Measurements from ENCODE around the gene BACH1. TPM values are rescaled to one million over a fixed set of nuclear protein-coding genes. Genes with fewer than 3 reads are reported as not detected.
A peak's percentile ranks its signal among the peaks of the same experiment; 100 is the strongest.
"Not testable (repeated sequence)": the region's sequence is repeated elsewhere in the genome, so short reads cannot be mapped to it uniquely, and the experiment has no call there.

The BACH1 gene
- polyA plus RNA-seq, 1 experiment: 72.2 TPM

DNA sequence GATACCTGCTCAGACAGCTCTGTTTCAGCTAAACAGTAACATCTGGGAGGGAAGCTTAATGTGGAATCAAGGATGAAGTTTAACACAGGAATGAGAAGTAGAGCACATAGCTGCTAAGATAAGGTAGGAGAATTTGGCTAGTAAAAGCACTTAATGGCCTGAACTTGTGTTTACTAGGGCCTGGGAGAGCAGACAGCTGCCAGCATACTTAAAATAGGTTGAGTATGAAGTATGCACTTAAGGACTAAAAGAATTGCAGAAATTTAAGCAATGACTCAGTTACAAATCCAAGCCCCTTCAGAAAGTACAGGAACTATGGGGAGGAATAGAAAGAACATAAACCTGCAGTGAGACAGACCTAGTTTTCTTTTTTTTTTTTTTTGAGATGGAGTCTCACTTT lies 53.0 kb downstream of the BACH1 start:
- peak overlapping the region; percentile 57 for H3K27ac ChIP-seq (ENCODE audit: low read depth, low read length)
- peaks cover 13% of the 10 kb centered on the region for H3K9me3 ChIP-seq (ENCODE audit: control insufficient read depth, insufficient read depth, low read length)
- TF ChIP-seq, protein P1, sequence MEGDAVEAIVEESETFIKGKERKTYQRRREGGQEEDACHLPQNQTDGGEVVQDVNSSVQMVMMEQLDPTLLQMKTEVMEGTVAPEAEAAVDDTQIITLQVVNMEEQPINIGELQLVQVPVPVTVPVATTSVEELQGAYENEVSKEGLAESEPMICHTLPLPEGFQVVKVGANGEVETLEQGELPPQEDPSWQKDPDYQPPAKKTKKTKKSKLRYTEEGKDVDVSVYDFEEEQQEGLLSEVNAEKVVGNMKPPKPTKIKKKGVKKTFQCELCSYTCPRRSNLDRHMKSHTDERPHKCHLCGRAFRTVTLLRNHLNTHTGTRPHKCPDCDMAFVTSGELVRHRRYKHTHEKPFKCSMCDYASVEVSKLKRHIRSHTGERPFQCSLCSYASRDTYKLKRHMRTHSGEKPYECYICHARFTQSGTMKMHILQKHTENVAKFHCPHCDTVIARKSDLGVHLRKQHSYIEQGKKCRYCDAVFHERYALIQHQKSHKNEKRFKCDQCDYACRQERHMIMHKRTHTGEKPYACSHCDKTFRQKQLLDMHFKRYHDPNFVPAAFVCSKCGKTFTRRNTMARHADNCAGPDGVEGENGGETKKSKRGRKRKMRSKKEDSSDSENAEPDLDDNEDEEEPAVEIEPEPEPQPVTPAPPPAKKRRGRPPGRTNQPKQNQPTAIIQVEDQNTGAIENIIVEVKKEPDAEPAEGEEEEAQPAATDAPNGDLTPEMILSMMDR (IDR thresholded peaks at IDR 0.05; ENCODE audit: low read depth, low read length): no peak
- ChIA-PET CTCF (interaction anchor here (0.6 to 1.4 kb wide), 6 partner anchors 19 to 497 kb away, joined by 3 to 8 read pairs (median 3); no protein-coding TSS in a partner anchor), POLR2A (interaction anchor here (0.6 to 1.9 kb wide), 3 partner anchors 9 to 251 kb away, joined by 3 to 10 read pairs (median 3); partner anchors contain the start of gene BACH1)
- H3K4me3 ChIP-seq (ENCODE audit: low read depth, low read length): no peak overlapping the region
- H3K27me3 ChIP-seq (ENCODE audit: control insufficient read depth, insufficient read depth, low read length): no peaks in the 10 kb centered on the region
- peak; percentile 78 for DNase-seq (ENCODE audit: low read depth, low spot score)

- peaks cover 13% of the 10 kb centered on the region for H3K9me3 ChIP-seq (ENCODE audit: control insufficient read depth, insufficient read depth, low read length)
- H3K27ac ChIP-seq (ENCODE audit: low read depth, low read length); DNase-seq (ENCODE audit: low read depth, low spot score); H3K27me3 ChIP-seq (ENCODE audit: control insufficient read depth, insufficient read depth, low read length); POLR2A ChIA-PET; H3K4me3 ChIP-seq (ENCODE audit: low read depth, low read length): not testable (repeated sequence)
- CTCF ChIA-PET: interaction anchor here (2.4 kb wide), 1 partner anchor 191 kb away, joined by 9 read pairs; no protein-coding TSS in a partner anchor
Observed at GRCh38 chr21:29355043-29355710, 56.5 kb downstream of the BACH1 start.

- H3K9me3 ChIP-seq (ENCODE audit: control insufficient read depth, insufficient read depth, low read length): peaks cover 13% of the 10 kb centered on the region
- POLR2A ChIA-PET; H3K27me3 ChIP-seq (ENCODE audit: control insufficient read depth, insufficient read depth, low read length); H3K27ac ChIP-seq (ENCODE audit: low read depth, low read length); H3K4me3 ChIP-seq (ENCODE audit: low read depth, low read length); DNase-seq (ENCODE audit: low read depth, low spot score): not testable (repeated sequence)
- CTCF ChIA-PET: interaction anchor here (2.4 kb wide), 1 partner anchor 192 kb away, joined by 9 read pairs; no protein-coding TSS in a partner anchor
Observed at GRCh38 chr21:29356291-29356690, 57.6 kb downstream of the BACH1 start.

DNA sequence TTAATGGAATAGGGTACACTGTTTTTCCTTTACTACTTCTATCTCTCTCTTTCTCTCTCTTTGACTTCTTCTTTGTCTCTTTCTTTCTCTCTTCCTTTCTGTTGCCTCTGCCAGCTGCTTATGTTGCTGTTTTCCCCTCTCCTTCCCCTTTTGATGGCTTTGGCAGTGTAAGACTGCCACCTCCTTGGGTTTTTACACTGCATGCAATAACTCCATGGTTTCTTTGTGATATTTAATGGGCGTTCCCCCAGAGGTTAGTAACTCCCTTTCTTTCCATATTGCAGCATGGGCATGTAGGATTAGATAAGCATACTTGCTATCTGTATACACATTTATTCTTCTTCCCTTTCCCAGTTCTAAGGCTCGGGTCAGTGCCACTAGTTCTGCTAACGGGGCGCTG lies 58.1 kb downstream of the BACH1 start:
- H3K27me3 ChIP-seq (ENCODE audit: control insufficient read depth, insufficient read depth, low read length); H3K27ac ChIP-seq (ENCODE audit: low read depth, low read length); CTCF ChIA-PET; DNase-seq (ENCODE audit: low read depth, low spot score); H3K4me3 ChIP-seq (ENCODE audit: low read depth, low read length); POLR2A ChIA-PET: not testable (repeated sequence)
- peaks cover 13% of the 10 kb centered on the region for H3K9me3 ChIP-seq (ENCODE audit: control insufficient read depth, insufficient read depth, low read length)

GRCh38 chr21:29359718-29360117 lies 61.0 kb downstream of the BACH1 start:
- ChIA-PET POLR2A (no interaction called here), CTCF (interaction anchor here (2.4 kb wide), 1 partner anchor 195 kb away, joined by 16 read pairs; no protein-coding TSS in a partner anchor)
- H3K27ac ChIP-seq (ENCODE audit: low read depth, low read length): no peak overlapping the region
- TF ChIP-seq, protein P1 (IDR thresholded peaks at IDR 0.05; ENCODE audit: low read depth, low read length): no peak
- DNase-seq (ENCODE audit: low read depth, low spot score): no peak
- H3K4me3 ChIP-seq (ENCODE audit: low read depth, low read length): no peak overlapping the region
- peaks cover 8% of the 10 kb centered on the region for H3K9me3 ChIP-seq (ENCODE audit: control insufficient read depth, insufficient read depth, low read length)
- H3K27me3 ChIP-seq (ENCODE audit: control insufficient read depth, insufficient read depth, low read length): no peaks in the 10 kb centered on the region

DNA sequence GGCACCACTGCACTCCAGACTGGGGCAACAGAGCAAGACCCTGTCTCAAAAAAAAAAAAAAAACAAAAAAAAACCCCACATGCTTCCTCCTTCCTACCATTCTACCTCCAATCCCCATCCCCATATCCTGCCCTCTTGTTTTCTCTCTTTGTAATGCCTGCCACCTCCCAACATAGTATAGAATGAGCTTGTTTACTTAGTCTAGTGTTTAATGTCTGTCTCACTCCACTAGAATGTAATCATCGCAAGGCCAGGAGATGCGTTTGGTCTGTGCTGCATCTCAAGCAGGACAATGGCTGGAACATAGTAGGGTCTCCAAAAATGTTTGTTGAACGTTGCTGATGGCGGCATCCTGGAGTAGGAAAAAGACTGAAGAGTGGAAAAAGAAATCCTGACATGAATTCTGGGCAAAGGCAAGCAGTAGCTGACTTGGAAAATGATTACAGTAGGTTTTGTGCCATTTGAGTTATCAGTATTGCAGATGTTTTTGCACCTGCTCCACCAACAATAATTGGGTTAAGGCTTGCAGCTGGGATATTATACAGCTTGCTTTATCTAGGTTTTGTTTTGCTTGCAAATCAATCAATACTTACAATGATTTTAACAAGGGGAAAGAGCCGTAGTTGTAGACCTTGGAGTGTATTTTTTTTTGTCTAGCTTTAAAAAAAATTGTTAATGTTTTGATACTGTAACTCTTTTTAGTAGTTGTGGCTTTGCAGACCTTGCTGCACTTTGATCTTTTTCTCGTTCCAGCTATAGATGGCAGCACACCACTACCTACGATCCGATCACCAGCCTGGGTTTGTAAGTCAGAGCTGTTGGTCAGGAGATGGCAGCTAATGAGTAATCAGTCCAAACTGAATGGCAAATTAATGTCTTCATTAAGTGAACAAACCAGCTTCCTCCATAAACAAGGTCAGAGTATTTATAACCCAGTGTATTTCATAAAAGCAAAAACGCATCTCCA lies 62.4 kb downstream of the BACH1 start:
- no peak for DNase-seq (ENCODE audit: low read depth, low spot score)
- H3K27me3 ChIP-seq (ENCODE audit: control insufficient read depth, insufficient read depth, low read length): no peaks in the 10 kb centered on the region
- POLR2A ChIA-PET: interaction anchor here (0.6 to 0.7 kb wide), 2 partner anchors 58 to 198 kb away, joined by 3 to 4 read pairs; no protein-coding TSS in a partner anchor
- no peak overlapping the region for H3K4me3 ChIP-seq (ENCODE audit: low read depth, low read length)
- TF ChIP-seq, protein P1 (IDR thresholded peaks at IDR 0.05; ENCODE audit: low read depth, low read length): peak; percentile 15; the same call in 1 of the 2 replicates
- H3K27ac ChIP-seq (ENCODE audit: low read depth, low read length): no peak overlapping the region
- CTCF ChIA-PET: interaction anchor here (0.8 to 2.4 kb wide), 7 partner anchors 9 to 271 kb away, joined by 3 to 16 read pairs (median 4); no protein-coding TSS in a partner anchor
- H3K9me3 ChIP-seq (ENCODE audit: control insufficient read depth, insufficient read depth, low read length): no peaks in the 10 kb centered on the region
